ENCODE measurements around the gene ZNF236.

ZNF236 gene

DNA sequence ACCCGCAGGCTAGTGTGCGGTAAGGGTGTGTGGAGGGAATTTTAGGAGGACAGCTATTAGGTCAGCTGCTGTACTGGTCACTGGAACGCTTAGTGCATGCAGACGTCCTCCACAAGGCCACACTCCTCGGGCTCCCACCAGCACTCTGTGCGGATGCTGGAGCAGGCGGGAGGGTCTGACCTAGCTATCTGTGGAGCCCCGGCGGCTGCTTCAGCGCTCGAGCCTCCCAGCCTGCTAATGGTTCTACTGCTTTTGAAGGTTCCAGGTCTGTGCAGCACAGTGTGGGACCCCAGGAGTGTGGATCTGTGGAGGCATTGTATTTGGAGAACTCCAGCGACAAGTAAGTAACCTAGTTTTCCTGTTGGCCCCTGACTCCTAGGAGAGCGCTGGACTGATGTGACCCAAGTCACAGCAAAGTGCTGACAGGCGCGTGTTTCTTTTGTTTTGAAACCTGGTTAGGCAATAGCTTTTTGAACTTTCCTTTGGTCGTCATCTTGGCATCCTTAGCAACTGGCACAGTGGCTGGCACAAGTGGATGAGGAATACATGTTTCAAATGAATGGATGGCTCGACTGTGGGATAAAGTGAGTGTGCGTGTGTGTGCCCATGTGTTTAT is 113.5 kb downstream of the ZNF236 start:
- Histone ChIP-seq H3K36me3 (replicated peaks; ENCODE audit: low read depth, low read length) (peaks cover 19% of the 10 kb centered on the region), H3K4me2 (ENCODE audit: low read length) (no peak overlapping the region), H3K4me1 (ENCODE audit: low read length) (0 out of 2 replicates have a peak, but pooled peaks cover 4% of the 10 kb centered on the region), H3K27ac (ENCODE audit: low read length) (no peak overlapping the region), H3K79me2 (ENCODE audit: low read length) (no peaks in the 10 kb centered on the region), H2AFZ (ENCODE audit: low read depth, low read length) (no peak overlapping the region), H3K9ac (ENCODE audit: low read length) (no peak overlapping the region), H3K4me3 (ENCODE audit: low read length) (no peak overlapping the region), H3K9me3 (ENCODE audit: insufficient read depth, low read length) (no peaks in the 10 kb centered on the region), H3K27me3 (ENCODE audit: low read depth, low read length) (no peaks in the 10 kb centered on the region), H4K20me1 (ENCODE audit: insufficient read depth, low read length) (no peaks in the 10 kb centered on the region)
- TF ChIP-seq EZH2phosphoT487 (IDR thresholded peaks at IDR 0.05; ENCODE audit: low read depth) = no peak
- TF ChIP-seq, protein P1, sequence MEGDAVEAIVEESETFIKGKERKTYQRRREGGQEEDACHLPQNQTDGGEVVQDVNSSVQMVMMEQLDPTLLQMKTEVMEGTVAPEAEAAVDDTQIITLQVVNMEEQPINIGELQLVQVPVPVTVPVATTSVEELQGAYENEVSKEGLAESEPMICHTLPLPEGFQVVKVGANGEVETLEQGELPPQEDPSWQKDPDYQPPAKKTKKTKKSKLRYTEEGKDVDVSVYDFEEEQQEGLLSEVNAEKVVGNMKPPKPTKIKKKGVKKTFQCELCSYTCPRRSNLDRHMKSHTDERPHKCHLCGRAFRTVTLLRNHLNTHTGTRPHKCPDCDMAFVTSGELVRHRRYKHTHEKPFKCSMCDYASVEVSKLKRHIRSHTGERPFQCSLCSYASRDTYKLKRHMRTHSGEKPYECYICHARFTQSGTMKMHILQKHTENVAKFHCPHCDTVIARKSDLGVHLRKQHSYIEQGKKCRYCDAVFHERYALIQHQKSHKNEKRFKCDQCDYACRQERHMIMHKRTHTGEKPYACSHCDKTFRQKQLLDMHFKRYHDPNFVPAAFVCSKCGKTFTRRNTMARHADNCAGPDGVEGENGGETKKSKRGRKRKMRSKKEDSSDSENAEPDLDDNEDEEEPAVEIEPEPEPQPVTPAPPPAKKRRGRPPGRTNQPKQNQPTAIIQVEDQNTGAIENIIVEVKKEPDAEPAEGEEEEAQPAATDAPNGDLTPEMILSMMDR (IDR thresholded peaks at IDR 0.05; ENCODE audit: low read depth, low read length) = no peak

DNA sequence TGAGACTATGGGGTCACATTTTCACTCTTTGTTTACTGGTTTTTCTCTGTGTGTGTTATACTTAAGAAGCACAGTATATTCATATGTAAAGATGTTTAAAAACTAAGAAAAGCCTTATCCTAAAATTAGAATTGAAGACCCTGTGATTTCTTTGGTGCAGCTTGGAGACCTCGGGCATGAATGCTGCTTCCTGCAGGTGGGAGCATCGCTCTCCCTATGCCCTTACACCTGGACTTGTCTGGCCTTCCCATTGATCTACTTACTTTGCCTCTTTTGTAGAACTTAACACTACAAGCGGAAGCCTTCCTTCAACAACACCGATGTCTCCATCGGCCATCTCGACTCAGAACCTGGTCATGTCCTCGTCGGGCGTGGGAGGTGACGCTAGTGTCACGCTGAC is 114.5 kb downstream of the ZNF236 start:
- 0 out of 2 replicates have a peak, but pooled peaks cover 4% of the 10 kb centered on the region for H3K4me1 ChIP-seq (ENCODE audit: low read length)
- no peak overlapping the region for H3K9ac ChIP-seq (ENCODE audit: low read length)
- no peak for TF ChIP-seq EZH2phosphoT487 (IDR thresholded peaks at IDR 0.05; ENCODE audit: low read depth)
- TF ChIP-seq, protein P1 (IDR thresholded peaks at IDR 0.05; ENCODE audit: low read depth, low read length) = no peak
- no peaks in the 10 kb centered on the region for H3K9me3 ChIP-seq (ENCODE audit: insufficient read depth, low read length)
- no peak overlapping the region for H3K27ac ChIP-seq (ENCODE audit: low read length)
- H3K27me3 ChIP-seq (ENCODE audit: low read depth, low read length) = no peaks in the 10 kb centered on the region
- no peak overlapping the region for H3K4me3 ChIP-seq (ENCODE audit: low read length)
- H3K36me3 ChIP-seq (replicated peaks; ENCODE audit: low read depth, low read length) = peaks cover 19% of the 10 kb centered on the region
- no peak overlapping the region for H3K4me2 ChIP-seq (ENCODE audit: low read length)
- no peaks in the 10 kb centered on the region for H4K20me1 ChIP-seq (ENCODE audit: insufficient read depth, low read length)
- H3K79me2 ChIP-seq (ENCODE audit: low read length) = no peaks in the 10 kb centered on the region
- no peak overlapping the region for H2AFZ ChIP-seq (ENCODE audit: low read depth, low read length)

DNA sequence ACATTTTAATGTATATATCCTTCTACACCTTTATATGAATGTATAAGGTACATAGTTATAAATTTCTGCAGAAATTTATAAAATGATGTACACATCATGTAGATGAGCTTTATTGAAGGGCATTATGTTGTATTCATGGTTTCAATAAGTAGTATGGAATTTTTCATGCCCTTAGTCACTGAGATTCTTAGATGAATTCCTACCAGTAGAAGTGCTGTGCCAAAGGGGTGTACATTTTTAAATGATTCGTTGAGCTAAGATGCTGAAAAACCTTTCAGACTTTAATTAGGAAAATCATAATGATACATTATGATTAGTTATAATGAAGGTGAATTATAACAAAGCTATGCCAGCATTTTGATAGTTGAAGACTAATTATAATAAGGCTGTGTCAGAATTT is 115.2 kb downstream of the ZNF236 start:
- no peak overlapping the region for H2AFZ ChIP-seq (ENCODE audit: low read depth, low read length)
- no peak overlapping the region for H3K4me3 ChIP-seq (ENCODE audit: low read length)
- H3K4me2 ChIP-seq (ENCODE audit: low read length) = no peak overlapping the region
- no peaks in the 10 kb centered on the region for H4K20me1 ChIP-seq (ENCODE audit: insufficient read depth, low read length)
- peaks cover 19% of the 10 kb centered on the region for H3K36me3 ChIP-seq (replicated peaks; ENCODE audit: low read depth, low read length)
- H3K4me1 ChIP-seq (ENCODE audit: low read length) = 0 out of 2 replicates have a peak, but pooled peaks cover 4% of the 10 kb centered on the region
- H3K79me2 ChIP-seq (ENCODE audit: low read length) = no peaks in the 10 kb centered on the region
- H3K9me3 ChIP-seq (ENCODE audit: insufficient read depth, low read length) = no peaks in the 10 kb centered on the region
- H3K27me3 ChIP-seq (ENCODE audit: low read depth, low read length) = no peaks in the 10 kb centered on the region
- H3K27ac ChIP-seq (ENCODE audit: low read length) = no peak overlapping the region
- H3K9ac ChIP-seq (ENCODE audit: low read length) = no peak overlapping the region
- no peak for TF ChIP-seq EZH2phosphoT487 (IDR thresholded peaks at IDR 0.05; ENCODE audit: low read depth)
- TF ChIP-seq, protein P1 (IDR thresholded peaks at IDR 0.05; ENCODE audit: low read depth, low read length) = no peak

DNA sequence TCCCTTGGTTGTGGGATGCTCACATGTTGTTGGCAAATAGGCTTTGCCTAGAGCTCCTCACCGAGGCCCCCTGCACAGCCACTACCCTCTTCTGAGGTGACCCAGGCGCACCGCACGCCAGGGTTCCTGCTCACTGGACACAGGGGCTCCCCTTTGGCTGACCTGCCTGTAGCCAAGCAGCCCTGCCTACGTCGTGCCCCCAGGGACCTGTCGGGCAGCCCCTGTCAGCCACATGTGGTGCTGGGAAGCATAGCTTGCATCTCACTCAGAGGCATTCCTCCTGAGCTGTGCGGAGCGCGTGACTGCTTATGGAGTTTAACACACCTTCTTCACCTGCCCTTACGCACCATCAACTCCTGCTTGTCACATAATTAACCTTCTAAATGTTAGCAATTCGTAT is 116.3 kb downstream of the ZNF236 start:
- Histone ChIP-seq H3K27ac (ENCODE audit: low read length) (no peak overlapping the region), H3K4me2 (ENCODE audit: low read length) (no peak overlapping the region), H3K36me3 (replicated peaks; ENCODE audit: low read depth, low read length) (peaks cover 19% of the 10 kb centered on the region), H3K9me3 (ENCODE audit: insufficient read depth, low read length) (no peaks in the 10 kb centered on the region), H3K4me3 (ENCODE audit: low read length) (no peak overlapping the region), H3K9ac (ENCODE audit: low read length) (no peak overlapping the region), H3K27me3 (ENCODE audit: low read depth, low read length) (no peaks in the 10 kb centered on the region), H4K20me1 (ENCODE audit: insufficient read depth, low read length) (no peaks in the 10 kb centered on the region), H3K79me2 (ENCODE audit: low read length) (no peaks in the 10 kb centered on the region), H2AFZ (ENCODE audit: low read depth, low read length) (no peak overlapping the region), H3K4me1 (ENCODE audit: low read length) (0 out of 2 replicates have a peak, but pooled peaks cover 4% of the 10 kb centered on the region)
- TF ChIP-seq, protein P1 (IDR thresholded peaks at IDR 0.05; ENCODE audit: low read depth, low read length) = no peak
- no peak for TF ChIP-seq EZH2phosphoT487 (IDR thresholded peaks at IDR 0.05; ENCODE audit: low read depth)
